MM.1S (cell line): ENCODE measurements around the gene PLOD3.

Experiments used
- DNase-seq: peaks from one replicate; pipeline ENCODE4 v3.0.0-alpha.2; 2015
- H2AFZ ChIP-seq: fragments of 300-600 bp; sonication (generic); 2 replicates; pipeline ENCODE4 v1.6.0; 2016; ENCODE audit warnings: antibody characterized with exemption, low read length
- H3F3A ChIP-seq: fragments of 300-600 bp; sonication (generic); 2 replicates; pipeline ENCODE4 v1.6.1; 2016; ENCODE audit warnings: mild to moderate bottlenecking, antibody characterized with exemption, low read length, moderate library complexity, mixed read lengths; ENCODE audit not compliant: insufficient read depth
- H3K27ac ChIP-seq: fragments of 300-600 bp; sonication (generic); 2 replicates; pipeline ENCODE4 v1.5.1; 2016; ENCODE audit warnings: mild to moderate bottlenecking, low read length
- H3K27me3 ChIP-seq: fragments of 300-600 bp; sonication (generic); replicated peaks from 2 replicates; pipeline ENCODE4 v1.6.0; 2016; ENCODE audit warnings: low read length; ENCODE audit not compliant: insufficient read depth
- H3K36me3 ChIP-seq: fragments of 300-600 bp; sonication (generic); replicated peaks from 2 replicates; pipeline ENCODE4 v1.6.1; 2016; ENCODE audit warnings: mild to moderate bottlenecking, low read length, mixed read lengths; ENCODE audit not compliant: insufficient read depth
- H3K4me1 ChIP-seq: fragments of 300-600 bp; sonication (generic); 2 replicates; pipeline ENCODE4 v1.6.1; 2016; ENCODE audit warnings: low read length, mixed read lengths
- H3K4me2 ChIP-seq: fragments of 300-600 bp; sonication (generic); 2 replicates; pipeline ENCODE4 v1.6.0; 2016; ENCODE audit warnings: low read depth, low read length
- H3K4me3 ChIP-seq: fragments of 300-600 bp; sonication (generic); 2 replicates; pipeline ENCODE4 v1.5.1; 2016; ENCODE audit warnings: low read length, mixed read lengths
- H3K79me2 ChIP-seq: fragments of 300-600 bp; sonication (generic); 2 replicates; pipeline ENCODE4 v1.6.1; 2016; ENCODE audit warnings: mixed run types, low read length, mixed read lengths
- H3K9ac ChIP-seq: fragments of 300-600 bp; sonication (generic); 2 replicates; pipeline ENCODE4 v1.6.1; 2016; ENCODE audit warnings: low read length, mixed read lengths
- H3K9me2 ChIP-seq: fragments of 300-600 bp; sonication (generic); replicated peaks from 2 replicates; pipeline ENCODE4 v1.6.1; 2016; ENCODE audit warnings: mild to moderate bottlenecking, low read length, mixed read lengths; ENCODE audit not compliant: insufficient read depth
- H3K9me3 ChIP-seq: fragments of 300-600 bp; sonication (generic); replicated peaks from 2 replicates; pipeline ENCODE4 v1.6.1; 2016; ENCODE audit warnings: mild to moderate bottlenecking, low read length, mixed read lengths; ENCODE audit not compliant: insufficient read depth
- H4K20me1 ChIP-seq: fragments of 300-600 bp; sonication (generic); 2 replicates; pipeline ENCODE4 v1.6.1; 2016; ENCODE audit warnings: mild to moderate bottlenecking, low read length, moderate library complexity, mixed read lengths; ENCODE audit not compliant: insufficient read depth
- EZH2 ChIP-seq: fragments of 300-600 bp; sonication (generic); optimal IDR thresholded peaks from 2 replicates; pipeline ENCODE3; 2017; ENCODE audit warnings: low read depth, mild to moderate bottlenecking, antibody characterized with exemption, low read length, mixed read lengths
- EZH2phosphoT487 ChIP-seq: fragments of 300-600 bp; sonication (generic); IDR thresholded peaks from 2 replicates; pipeline ENCODE4 v1.6.1; 2018; ENCODE audit warnings: antibody characterized with exemption, low read length
- TF ChIP-seq, protein P1 (sequence below): fragments of 300-600 bp; sonication (generic); IDR thresholded peaks from 2 replicates; pipeline ENCODE4 v1.5.1; 2016; ENCODE audit warnings: antibody characterized with exemption, low read length, mixed read lengths

The PLOD3 gene

DNA sequence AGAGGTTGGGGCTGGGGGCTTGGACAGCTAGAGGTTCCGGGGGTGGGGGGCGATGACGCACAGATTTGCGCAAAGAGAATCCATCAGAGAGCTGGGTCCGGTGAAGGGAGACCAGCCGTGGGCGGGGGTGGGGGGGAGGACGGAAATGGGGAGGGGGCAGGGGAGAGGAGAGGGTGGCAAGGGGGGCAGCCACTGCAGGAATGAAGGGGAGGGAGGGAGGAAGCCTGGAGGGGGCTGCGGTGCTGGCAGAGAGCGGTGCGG lies 50.8 kb downstream of the PLOD3 start:
- Histone ChIP-seq H3F3A (no peaks in the 10 kb centered on the region), H3K9me3 (no peaks in the 10 kb centered on the region), H3K9me2 (no peaks in the 10 kb centered on the region), H3K4me3 (no peak overlapping the region), H3K9ac (no peak overlapping the region), H3K4me2 (no peak overlapping the region), H3K4me1 (peaks cover 5% of the 10 kb centered on the region; the same call in 1 of the 2 replicates), H3K79me2 (no peaks in the 10 kb centered on the region), H4K20me1 (no peaks in the 10 kb centered on the region), H3K27me3 (peaks cover 78% of the 10 kb centered on the region), H2AFZ (no peak overlapping the region), H3K36me3 (no peaks in the 10 kb centered on the region), H3K27ac (no peak overlapping the region)
- no peak for DNase-seq
- TF ChIP-seq, protein P1, sequence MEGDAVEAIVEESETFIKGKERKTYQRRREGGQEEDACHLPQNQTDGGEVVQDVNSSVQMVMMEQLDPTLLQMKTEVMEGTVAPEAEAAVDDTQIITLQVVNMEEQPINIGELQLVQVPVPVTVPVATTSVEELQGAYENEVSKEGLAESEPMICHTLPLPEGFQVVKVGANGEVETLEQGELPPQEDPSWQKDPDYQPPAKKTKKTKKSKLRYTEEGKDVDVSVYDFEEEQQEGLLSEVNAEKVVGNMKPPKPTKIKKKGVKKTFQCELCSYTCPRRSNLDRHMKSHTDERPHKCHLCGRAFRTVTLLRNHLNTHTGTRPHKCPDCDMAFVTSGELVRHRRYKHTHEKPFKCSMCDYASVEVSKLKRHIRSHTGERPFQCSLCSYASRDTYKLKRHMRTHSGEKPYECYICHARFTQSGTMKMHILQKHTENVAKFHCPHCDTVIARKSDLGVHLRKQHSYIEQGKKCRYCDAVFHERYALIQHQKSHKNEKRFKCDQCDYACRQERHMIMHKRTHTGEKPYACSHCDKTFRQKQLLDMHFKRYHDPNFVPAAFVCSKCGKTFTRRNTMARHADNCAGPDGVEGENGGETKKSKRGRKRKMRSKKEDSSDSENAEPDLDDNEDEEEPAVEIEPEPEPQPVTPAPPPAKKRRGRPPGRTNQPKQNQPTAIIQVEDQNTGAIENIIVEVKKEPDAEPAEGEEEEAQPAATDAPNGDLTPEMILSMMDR, result no peak
- TF ChIP-seq EZH2 (no peak), EZH2phosphoT487 (no peak)

DNA sequence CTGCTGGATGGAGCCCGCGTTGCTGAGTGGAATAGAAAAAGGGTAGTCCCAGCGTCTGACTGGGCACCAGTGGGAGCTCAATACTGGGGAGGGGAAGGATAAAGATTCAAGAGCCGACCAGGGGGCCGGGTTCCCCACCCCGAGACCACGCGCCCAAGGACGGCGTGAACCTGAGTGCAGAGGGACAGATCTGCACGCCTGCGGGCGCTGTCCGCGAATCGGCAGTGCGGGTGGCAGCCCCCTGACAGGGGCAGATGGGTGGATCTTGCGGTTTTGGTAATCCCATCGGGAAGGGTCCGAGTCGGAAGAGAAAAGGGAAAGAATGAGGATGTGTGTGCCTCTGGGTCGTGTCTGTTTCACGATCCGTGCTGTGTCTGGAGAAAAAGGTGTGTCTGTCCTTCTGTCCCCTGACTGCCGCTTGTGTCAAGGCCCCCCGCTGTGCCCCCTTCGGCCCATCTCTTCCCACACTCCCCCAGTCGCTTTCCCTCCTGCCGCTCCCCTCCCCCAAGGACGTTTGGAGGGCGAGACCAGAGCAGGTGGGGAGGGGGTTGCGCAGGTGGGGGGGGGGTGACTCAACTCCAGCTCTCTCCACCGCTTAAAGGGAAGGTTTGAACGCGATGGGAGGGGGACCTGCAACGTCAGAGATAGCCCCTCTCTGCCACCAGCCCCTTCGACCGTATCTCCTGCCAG lies 51.3 kb downstream of the PLOD3 start:
- no peak for TF ChIP-seq EZH2phosphoT487
- TF ChIP-seq, protein P1, result no peak
- TF ChIP-seq EZH2, result no peak
- DNase-seq, result no peak
- H3K36me3 ChIP-seq, result no peaks in the 10 kb centered on the region
- peaks cover 74% of the 10 kb centered on the region for H3K27me3 ChIP-seq
- H3K9ac ChIP-seq, result no peak overlapping the region
- peak overlapping the region; percentile 71; the same call in 1 of the 2 replicates for H2AFZ ChIP-seq
- peak overlapping the region; percentile 94 for H3K4me2 ChIP-seq
- no peaks in the 10 kb centered on the region for H3K79me2 ChIP-seq
- no peaks in the 10 kb centered on the region for H4K20me1 ChIP-seq
- H3K9me2 ChIP-seq, result no peaks in the 10 kb centered on the region
- no peaks in the 10 kb centered on the region for H3F3A ChIP-seq
- H3K9me3 ChIP-seq, result no peaks in the 10 kb centered on the region
- H3K27ac ChIP-seq, result no peak overlapping the region
- H3K4me3 ChIP-seq, result peak overlapping the region; percentile 63
- H3K4me1 ChIP-seq, result peaks cover 5% of the 10 kb centered on the region; the same call in 1 of the 2 replicates

DNA sequence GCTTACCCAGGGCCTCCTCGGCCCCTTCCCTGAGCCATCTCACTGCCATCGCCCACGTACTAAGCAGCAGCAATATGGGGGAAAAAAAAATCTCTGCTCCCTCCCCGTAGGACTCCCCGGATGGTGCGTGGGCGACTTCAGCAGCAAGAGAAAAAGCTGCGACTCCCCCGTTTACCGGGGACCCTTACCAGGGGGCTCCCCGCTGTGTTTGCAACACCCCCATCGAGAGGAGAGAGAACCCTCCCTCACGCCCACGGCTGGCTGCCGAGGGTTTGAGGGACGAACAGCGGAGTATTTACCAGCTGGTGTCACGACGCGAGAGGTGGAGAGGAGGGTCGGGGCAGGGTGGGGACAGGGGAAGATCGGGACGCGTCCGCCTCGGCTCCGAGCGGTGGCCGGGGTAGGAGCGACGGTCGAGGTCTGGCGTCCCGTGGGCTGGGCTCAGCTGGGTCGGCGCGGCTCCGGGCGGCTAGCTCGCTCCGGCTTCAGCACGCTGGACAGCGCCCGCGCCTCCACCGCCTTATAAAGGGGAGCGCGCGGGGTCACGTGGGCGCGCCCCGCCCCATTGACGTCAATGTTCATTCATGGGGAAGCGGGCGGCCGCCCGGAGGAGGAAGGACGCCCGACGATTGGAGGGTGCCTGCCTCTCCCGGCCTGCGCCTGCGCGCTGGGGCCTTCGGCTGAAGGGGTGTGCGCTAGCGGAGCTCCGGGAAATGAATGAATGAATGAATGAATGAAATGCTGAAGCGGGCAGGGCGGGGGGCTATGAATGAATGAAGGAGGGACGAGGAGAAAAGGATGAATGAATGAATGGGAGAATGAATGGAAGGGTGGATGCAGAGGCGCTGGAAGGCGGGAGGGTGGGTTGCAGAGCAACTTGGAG lies 52.1 kb downstream of the PLOD3 start, which contains the start of gene VGF:
Gene VGF (minus strand): TSS at position 495 of the 883 bp plus-strand sequence. CDS start 726 bp downstream, outside the sequence.
- Histone ChIP-seq H3K27ac (no peak within 1 kb of the TSS), H3K27me3 (peaks cover 66% of the 10 kb centered on the region), H3K4me2 (peak within 1 kb of the TSS; percentile 94), H3K4me3 (peak within 1 kb of the TSS; percentile 63), H4K20me1 (no peaks in the 10 kb centered on the region), H3K36me3 (no peaks in the 10 kb centered on the region), H3K79me2 (no peaks in the 10 kb centered on the region), H3K9me2 (no peaks in the 10 kb centered on the region), H2AFZ (peak within 1 kb of the TSS; percentile 71; the same call in 1 of the 2 replicates), H3K9ac (no peak within 1 kb of the TSS), H3K4me1 (peaks cover 5% of the 10 kb centered on the region; the same call in 1 of the 2 replicates), H3F3A (no peaks in the 10 kb centered on the region), H3K9me3 (no peaks in the 10 kb centered on the region)
- peak; percentile 95 for DNase-seq
- TF ChIP-seq, protein P1, result no peak
- TF ChIP-seq EZH2 (no peak), EZH2phosphoT487 (no peak)
